Hepatocyte (in vitro differentiated cells): ENCODE measurements around the gene MARCHF3. TPM values are rescaled to one million over a fixed set of nuclear protein-coding genes. Genes with fewer than 3 reads are reported as not detected.

ENCODE experiments used
- DNase-seq: peaks from one replicate; pipeline ENCODE4 v3.0.0-alpha.2; 2016; ENCODE audit warnings: low spot score
- H2AFZ ChIP-seq: fragments of 200-600 bp; sonication (generic); 2 replicates; pipeline ENCODE4 v1.6.0; 2016; ENCODE audit warnings: antibody characterized with exemption, mild to moderate bottlenecking
- H3K27ac ChIP-seq: fragments of 200-600 bp; sonication (generic); 2 replicates; pipeline ENCODE4 v1.5.1; 2016; ENCODE audit warnings: mild to moderate bottlenecking
- H3K27me3 ChIP-seq: fragments of 200-600 bp; sonication (generic); 2 replicates; pipeline ENCODE4 v1.6.1; 2016
- H3K36me3 ChIP-seq: fragments of 200-600 bp; sonication (generic); replicated peaks from 2 replicates; pipeline ENCODE4 v1.5.1; 2016; ENCODE audit warnings: low read depth; ENCODE audit not compliant: insufficient read depth
- H3K4me1 ChIP-seq: fragments of 200-600 bp; sonication (generic); 2 replicates; pipeline ENCODE4 v1.5.1; 2016; ENCODE audit warnings: mild to moderate bottlenecking, moderate library complexity; ENCODE audit not compliant: insufficient read depth
- H3K4me2 ChIP-seq: fragments of 200-600 bp; sonication (generic); 2 replicates; pipeline ENCODE4 v1.6.0; 2016
- H3K4me3 ChIP-seq: fragments of 200-600 bp; sonication (generic); 2 replicates; pipeline ENCODE4 v1.5.1; 2016; ENCODE audit warnings: mild to moderate bottlenecking
- H3K79me2 ChIP-seq: fragments of 200-600 bp; sonication (generic); 2 replicates; pipeline ENCODE4 v1.6.0; 2017; ENCODE audit warnings: mild to moderate bottlenecking
- H3K9me2 ChIP-seq: fragments of 200-600 bp; sonication (generic); replicated peaks from 2 replicates; pipeline ENCODE4 v1.6.0; 2017; ENCODE audit warnings: mild to moderate bottlenecking; ENCODE audit not compliant: insufficient read depth
- H3K9me3 ChIP-seq: fragments of 200-600 bp; sonication (generic); 2 replicates; pipeline ENCODE4 v1.5.1; 2016; ENCODE audit warnings: low read depth, mild to moderate bottlenecking
- H4K20me1 ChIP-seq: fragments of 200-600 bp; sonication (generic); 2 replicates; pipeline ENCODE4 v1.6.0; 2016; ENCODE audit warnings: mild to moderate bottlenecking; ENCODE audit not compliant: insufficient read depth, poor library complexity, severe bottlenecking
- CTCF ChIP-seq: fragments of 200-600 bp; sonication (generic); IDR thresholded peaks from 2 replicates; pipeline ENCODE4 v1.5.1; 2016; ENCODE audit warnings: antibody characterized with exemption, mild to moderate bottlenecking; ENCODE audit not compliant: poor library complexity
- EZH2 ChIP-seq: fragments of 200-600 bp; sonication (generic); IDR thresholded peaks from 2 replicates; pipeline ENCODE4 v1.6.1; 2016; ENCODE audit warnings: antibody characterized with exemption, mild to moderate bottlenecking, borderline replicate concordance
- EZH2phosphoT487 ChIP-seq: fragments of 200-600 bp; sonication (generic); IDR thresholded peaks from one replicate; pipeline ENCODE4 v1.6.1; 2018; ENCODE audit warnings: antibody characterized with exemption, mild to moderate bottlenecking, low read depth, moderate library complexity; ENCODE audit not compliant: unreplicated experiment, severe bottlenecking
- WGBS: methylation state at CpG from one replicate; pipeline ENCODE4 v1.1.6; 2016; ENCODE audit warnings: low lambda C conversion rate; ENCODE audit errors: missing lambda C conversion rate; 5-methylcytosine and 5-hydroxymethylcytosine counted together
- polyA plus RNA-seq: library from polyadenylated mRNA; unstranded; fragments of >200 nt; fragmentation: Nextera tagmentation; extraction: Ambion mirVana; gene quantifications from 2 replicates; pipeline ENCODE4 v1.2.1, GENCODE V29; 2016
- total RNA-seq: library from RNA; depleted of rRNA; stranded (reverse); fragments of >200 nt; gene quantifications from 2 replicates; pipeline ENCODE4 v1.2.3, GENCODE V29; 2014

The MARCHF3 gene
- total and polyA plus RNA-seq, 2 experiments from 2014 or later = 9.4 to 20.4 TPM

- no peaks in the 10 kb centered on the region for H4K20me1 ChIP-seq
- no peak for DNase-seq
- H3K9me3 ChIP-seq = no peaks in the 10 kb centered on the region
- WGBS = 47% methylated on average over 4 of the region's 4 CpGs
- no peaks in the 10 kb centered on the region for H3K9me2 ChIP-seq
- H3K4me2 ChIP-seq = no peak overlapping the region
- TF ChIP-seq EZH2phosphoT487 (no peak), EZH2 (no peak), CTCF (no peak)
- H3K4me3 ChIP-seq = no peak overlapping the region
- H3K36me3 ChIP-seq = no peaks in the 10 kb centered on the region
- H3K27me3 ChIP-seq = no peaks in the 10 kb centered on the region
- peaks cover 21% of the 10 kb centered on the region for H3K4me1 ChIP-seq
- no peak overlapping the region for H2AFZ ChIP-seq
- peak overlapping the region; percentile 48 for H3K27ac ChIP-seq
- H3K79me2 ChIP-seq = no peaks in the 10 kb centered on the region
These were observed 46.2 kb upstream of the MARCHF3 start for GRCh38 chr5:127076315-127077129.

- DNase-seq = no peak
- Histone ChIP-seq H3K9me2 (no peaks in the 10 kb centered on the region), H3K4me2 (no peak overlapping the region), H3K9me3 (no peaks in the 10 kb centered on the region), H3K4me3 (no peak overlapping the region), H3K27ac (no peak overlapping the region), H4K20me1 (no peaks in the 10 kb centered on the region), H3K4me1 (peaks cover 10% of the 10 kb centered on the region), H3K79me2 (no peaks in the 10 kb centered on the region), H3K27me3 (no peaks in the 10 kb centered on the region), H2AFZ (no peak overlapping the region), H3K36me3 (no peaks in the 10 kb centered on the region)
- TF ChIP-seq EZH2 = no peak
- no peak for TF ChIP-seq EZH2phosphoT487
- no peak for TF ChIP-seq CTCF
- WGBS = 53% methylated on average over 3 of the region's 3 CpGs
These were observed 44.1 kb upstream of the MARCHF3 start for GRCh38 chr5:127074466-127074865.

GRCh38 chr5:127072861-127073846 is 42.8 kb upstream of the MARCHF3 start, which contains the start of gene C5orf63:
Gene C5orf63 (minus strand): TSS chr5:127073502. CDS start chr5:127058995, 14,507 bp downstream.
- H3K27ac ChIP-seq = no peak within 1 kb of the TSS
- no peak for DNase-seq
- peak within 1 kb of the TSS; percentile 55 for H3K4me2 ChIP-seq
- H3K9me3 ChIP-seq = no peaks in the 10 kb centered on the region
- WGBS = 87% methylated on average over 56 of the region's 56 CpGs
- no peaks in the 10 kb centered on the region for H3K36me3 ChIP-seq
- H3K27me3 ChIP-seq = no peaks in the 10 kb centered on the region
- H3K4me3 ChIP-seq = no peak within 1 kb of the TSS
- no peaks in the 10 kb centered on the region for H4K20me1 ChIP-seq
- TF ChIP-seq EZH2phosphoT487 = no peak
- TF ChIP-seq CTCF = no peak
- H3K9me2 ChIP-seq = no peaks in the 10 kb centered on the region
- no peak within 1 kb of the TSS for H2AFZ ChIP-seq
- H3K4me1 ChIP-seq = peaks cover 10% of the 10 kb centered on the region
- H3K79me2 ChIP-seq = no peaks in the 10 kb centered on the region
